IMR-90 (cell line): ENCODE measurements around the gene DCUN1D4.

Experiments
- BHLHE40 ChIP-seq: fragments of 150-350 bp; IDR thresholded peaks from 2 replicates; pipeline ENCODE4 v1.6.1; 2016; ENCODE audit warnings: mild to moderate bottlenecking, low read depth, low read length
- CEBPB ChIP-seq: IDR thresholded peaks from 2 replicates; pipeline ENCODE4 v1.6.1; 2012; ENCODE audit warnings: low read depth, low read length, improper control_type of control experiment
- CHD1 ChIP-seq: IDR thresholded peaks from 2 replicates; pipeline ENCODE4 v1.6.1; 2012; ENCODE audit warnings: low read depth, low read length, improper control_type of control experiment
- ELK1 ChIP-seq: fragments of 150-350 bp; IDR thresholded peaks from 2 replicates; pipeline ENCODE4 v1.6.1; 2016; ENCODE audit warnings: low read depth, mild to moderate bottlenecking, low read length, moderate library complexity, borderline replicate concordance
- MAFK ChIP-seq: IDR thresholded peaks from 2 replicates; pipeline ENCODE4 v1.6.1; 2012; ENCODE audit warnings: low read depth, low read length, improper control_type of control experiment
- MXI1 ChIP-seq: IDR thresholded peaks from 2 replicates; pipeline ENCODE4 v1.6.1; 2012; ENCODE audit warnings: low read depth, mild to moderate bottlenecking, low read length, moderate library complexity, borderline replicate concordance
- NFE2L2 ChIP-seq: fragments of 150-350 bp; IDR thresholded peaks from 2 replicates; pipeline ENCODE4 v1.6.1; 2016; ENCODE audit warnings: low read depth, mild to moderate bottlenecking, low read length
- POLR2A ChIP-seq: IDR thresholded peaks from 2 replicates; pipeline ENCODE4 v1.6.1; 2012; ENCODE audit warnings: mild to moderate bottlenecking, low read depth, low read length
- RAD21 ChIP-seq: IDR thresholded peaks from 2 replicates; pipeline ENCODE4 v1.6.1; 2012; ENCODE audit warnings: low read length, improper control_type of control experiment
- RCOR1 ChIP-seq: IDR thresholded peaks from 2 replicates; pipeline ENCODE4 v1.6.1; 2012; ENCODE audit warnings: mild to moderate bottlenecking, low read length, improper control_type of control experiment; ENCODE audit not compliant: insufficient replicate concordance
- RFX5 ChIP-seq: IDR thresholded peaks from 2 replicates; pipeline ENCODE4 v1.8.0; 2012; ENCODE audit warnings: low read depth, mild to moderate bottlenecking, low read length, moderate library complexity
- TF ChIP-seq, protein P1 (sequence below): conservative IDR thresholded peaks from 2 replicates; pipeline ENCODE4 v1.5.1; 2012; ENCODE audit warnings: mild to moderate bottlenecking, low read depth, low read length, improper control_type of control experiment
- TF ChIP-seq, protein P2 (sequence below): fragments of 150-350 bp; IDR thresholded peaks from 2 replicates; pipeline ENCODE4 v1.6.1; 2017; ENCODE audit warnings: mild to moderate bottlenecking, antibody characterized with exemption, low read length, low read depth

- TF ChIP-seq, protein P1, sequence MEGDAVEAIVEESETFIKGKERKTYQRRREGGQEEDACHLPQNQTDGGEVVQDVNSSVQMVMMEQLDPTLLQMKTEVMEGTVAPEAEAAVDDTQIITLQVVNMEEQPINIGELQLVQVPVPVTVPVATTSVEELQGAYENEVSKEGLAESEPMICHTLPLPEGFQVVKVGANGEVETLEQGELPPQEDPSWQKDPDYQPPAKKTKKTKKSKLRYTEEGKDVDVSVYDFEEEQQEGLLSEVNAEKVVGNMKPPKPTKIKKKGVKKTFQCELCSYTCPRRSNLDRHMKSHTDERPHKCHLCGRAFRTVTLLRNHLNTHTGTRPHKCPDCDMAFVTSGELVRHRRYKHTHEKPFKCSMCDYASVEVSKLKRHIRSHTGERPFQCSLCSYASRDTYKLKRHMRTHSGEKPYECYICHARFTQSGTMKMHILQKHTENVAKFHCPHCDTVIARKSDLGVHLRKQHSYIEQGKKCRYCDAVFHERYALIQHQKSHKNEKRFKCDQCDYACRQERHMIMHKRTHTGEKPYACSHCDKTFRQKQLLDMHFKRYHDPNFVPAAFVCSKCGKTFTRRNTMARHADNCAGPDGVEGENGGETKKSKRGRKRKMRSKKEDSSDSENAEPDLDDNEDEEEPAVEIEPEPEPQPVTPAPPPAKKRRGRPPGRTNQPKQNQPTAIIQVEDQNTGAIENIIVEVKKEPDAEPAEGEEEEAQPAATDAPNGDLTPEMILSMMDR = no peak
- TF ChIP-seq POLR2A (no peak), RCOR1 (no peak), ELK1 (no peak), BHLHE40 (no peak), CEBPB (no peak), MAFK (no peak), RFX5 (no peak), CHD1 (no peak), MXI1 (no peak), RAD21 (no peak), NFE2L2 (no peak)
- TF ChIP-seq, protein P2, sequence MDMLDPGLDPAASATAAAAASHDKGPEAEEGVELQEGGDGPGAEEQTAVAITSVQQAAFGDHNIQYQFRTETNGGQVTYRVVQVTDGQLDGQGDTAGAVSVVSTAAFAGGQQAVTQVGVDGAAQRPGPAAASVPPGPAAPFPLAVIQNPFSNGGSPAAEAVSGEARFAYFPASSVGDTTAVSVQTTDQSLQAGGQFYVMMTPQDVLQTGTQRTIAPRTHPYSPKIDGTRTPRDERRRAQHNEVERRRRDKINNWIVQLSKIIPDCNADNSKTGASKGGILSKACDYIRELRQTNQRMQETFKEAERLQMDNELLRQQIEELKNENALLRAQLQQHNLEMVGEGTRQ = no peak
Measured at GRCh38 chr4:51866835-51867234, 23.9 kb downstream of the DCUN1D4 start.
